Measurements from ENCODE around the gene RIMBP3B. TPM values are rescaled to one million over a fixed set of nuclear protein-coding genes. Genes with fewer than 3 reads are reported as not detected.
"Not testable (repeated sequence)": the region's sequence is repeated elsewhere in the genome, so short reads cannot be mapped to it uniquely, and the experiment has no call there.

RIMBP3B gene
- total and polyA plus RNA-seq, 2 experiments from 2014 or later = 0.06 TPM; not detected in 1

- H3K9me2 ChIP-seq (ENCODE audit: insufficient read depth); H3K9ac ChIP-seq; H3K4me3 ChIP-seq; H3K36me3 ChIP-seq (ENCODE audit: low read depth); H3K4me2 ChIP-seq (ENCODE audit: unreplicated experiment); H2AFZ ChIP-seq; in situ Hi-C loops (cut with MboI); H3K79me2 ChIP-seq (ENCODE audit: insufficient read depth); H3K4me1 ChIP-seq (ENCODE audit: insufficient read depth); H3K27me3 ChIP-seq (replicated peaks; ENCODE audit: insufficient read depth); DNase-seq; H3F3A ChIP-seq (ENCODE audit: insufficient read depth); H4K20me1 ChIP-seq (ENCODE audit: insufficient read depth); H3K9me3 ChIP-seq (ENCODE audit: low read depth); H3K27ac ChIP-seq: not testable (repeated sequence)
- no CpG with 5 or more reads among the region's 7 CpGs for WGBS, 2 experiments (ENCODE audit: low coverage in 1 of 2, low lambda C conversion rate in 2 of 2, missing lambda C conversion rate in 2 of 2)
These were observed 11.1 kb downstream of the RIMBP3B start for GRCh38 chr22:21394613-21395012.

DNA sequence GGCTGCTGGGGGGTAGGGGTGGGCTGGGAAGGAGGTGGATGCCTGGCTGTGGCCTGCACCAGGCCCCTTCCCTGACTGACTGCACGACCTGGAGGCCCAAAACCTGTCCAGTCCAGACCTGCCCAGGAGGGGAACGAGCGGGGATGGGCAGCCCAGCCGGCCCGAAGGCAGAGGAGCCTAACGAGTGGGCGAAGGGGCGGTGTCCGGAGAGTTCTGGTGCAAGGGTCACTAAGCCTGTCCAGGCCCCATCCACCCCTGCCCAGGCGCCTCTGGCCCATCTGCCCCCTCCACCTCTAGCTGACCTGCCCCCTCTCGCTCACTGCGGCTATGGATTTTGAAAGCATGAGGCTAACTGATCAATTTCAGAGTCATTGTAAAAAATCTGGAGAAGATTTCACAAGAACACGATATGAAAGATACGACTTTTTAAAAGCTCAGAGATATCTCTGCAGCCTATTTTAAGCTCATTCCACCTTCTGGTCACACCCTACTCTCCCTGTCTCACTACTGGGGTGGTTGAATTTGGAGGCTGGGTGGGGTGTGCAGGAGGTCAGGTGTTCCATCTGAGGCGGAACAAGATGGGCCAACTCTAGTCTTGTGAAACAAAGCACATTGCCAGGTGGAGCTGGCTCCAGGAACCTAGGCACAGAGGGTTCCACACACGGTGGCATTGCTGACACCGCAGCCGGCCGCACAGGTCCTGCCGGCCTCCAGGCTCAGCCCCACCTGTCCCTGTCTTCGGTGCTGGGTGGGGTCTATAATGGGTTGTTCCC lies 17.8 kb downstream of the RIMBP3B start:
- DNase-seq; H3K27me3 ChIP-seq (replicated peaks; ENCODE audit: insufficient read depth); H3K9me2 ChIP-seq (ENCODE audit: insufficient read depth); H3K4me1 ChIP-seq (ENCODE audit: insufficient read depth); H3K9ac ChIP-seq; H4K20me1 ChIP-seq (ENCODE audit: insufficient read depth); H3K4me2 ChIP-seq (ENCODE audit: unreplicated experiment); H3K4me3 ChIP-seq; in situ Hi-C loops (cut with MboI); H3K27ac ChIP-seq; H3K79me2 ChIP-seq (ENCODE audit: insufficient read depth); H3K36me3 ChIP-seq (ENCODE audit: low read depth); H3F3A ChIP-seq (ENCODE audit: insufficient read depth); H2AFZ ChIP-seq; H3K9me3 ChIP-seq (ENCODE audit: low read depth): not testable (repeated sequence)
- WGBS, 2 experiments (ENCODE audit: low coverage in 1 of 2, low lambda C conversion rate in 2 of 2, missing lambda C conversion rate in 2 of 2) = no CpG with 5 or more reads among the region's 21 CpGs

DNA sequence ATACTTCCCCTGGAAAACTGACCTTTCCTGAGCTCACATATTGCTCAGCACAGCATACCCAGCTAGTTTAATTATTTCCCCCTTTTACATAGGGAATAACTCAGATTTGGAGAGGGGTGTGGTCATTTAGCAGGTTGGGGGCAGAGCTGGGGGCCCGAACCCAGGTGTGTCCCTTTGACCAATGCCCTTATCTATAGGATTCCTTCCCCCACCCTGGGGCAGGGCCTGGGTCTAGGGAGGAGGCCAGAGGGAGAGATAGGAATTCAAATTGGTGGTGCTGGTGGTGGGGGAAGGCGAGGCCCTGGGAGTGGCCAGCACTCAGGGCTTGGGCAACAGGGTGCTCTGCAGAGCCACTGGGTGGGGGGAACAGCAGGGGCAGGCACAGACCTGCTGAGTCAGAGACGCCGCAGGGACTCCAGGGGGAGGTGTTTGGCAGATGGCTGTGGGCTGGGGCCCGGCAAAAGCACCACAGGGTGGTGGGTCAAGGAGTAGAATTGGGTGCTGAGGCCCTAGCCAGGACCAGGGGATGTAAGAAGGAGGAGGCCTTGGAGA lies 19.3 kb downstream of the RIMBP3B start:
- H3K27me3 ChIP-seq (replicated peaks; ENCODE audit: insufficient read depth); H3K36me3 ChIP-seq (ENCODE audit: low read depth); H3K9me3 ChIP-seq (ENCODE audit: low read depth); H3F3A ChIP-seq (ENCODE audit: insufficient read depth); H4K20me1 ChIP-seq (ENCODE audit: insufficient read depth); DNase-seq; H3K79me2 ChIP-seq (ENCODE audit: insufficient read depth); H2AFZ ChIP-seq; in situ Hi-C loops (cut with MboI); H3K4me1 ChIP-seq (ENCODE audit: insufficient read depth); H3K9me2 ChIP-seq (ENCODE audit: insufficient read depth); H3K4me2 ChIP-seq (ENCODE audit: unreplicated experiment); H3K27ac ChIP-seq; H3K9ac ChIP-seq; H3K4me3 ChIP-seq: not testable (repeated sequence)
- WGBS, 2 experiments (ENCODE audit: low coverage in 1 of 2, low lambda C conversion rate in 2 of 2, missing lambda C conversion rate in 2 of 2) = 79 to 97% methylated on average over 2 of the region's 5 CpGs

DNA sequence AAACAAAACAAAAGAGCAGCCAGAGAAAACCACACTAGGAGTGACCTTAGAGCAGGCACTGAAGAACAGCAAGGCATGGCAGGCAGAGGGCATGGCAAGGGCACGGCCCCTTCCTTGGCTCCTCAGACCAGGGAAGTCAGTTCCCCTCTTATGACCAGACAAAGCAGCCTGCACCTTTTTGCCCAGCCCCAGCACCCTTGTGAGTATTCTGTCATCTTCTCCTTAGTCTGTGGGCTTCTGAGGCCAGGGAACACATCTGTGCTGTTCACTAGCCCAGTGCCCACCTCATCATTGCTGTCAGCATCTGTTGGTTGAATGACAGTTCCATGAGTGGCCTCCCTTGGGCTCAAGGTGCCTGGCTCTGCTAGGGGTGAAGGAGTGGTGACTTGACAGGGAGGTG lies 23.6 kb downstream of the RIMBP3B start:
- H3K9me3 ChIP-seq (ENCODE audit: low read depth) = not testable (repeated sequence)

DNA sequence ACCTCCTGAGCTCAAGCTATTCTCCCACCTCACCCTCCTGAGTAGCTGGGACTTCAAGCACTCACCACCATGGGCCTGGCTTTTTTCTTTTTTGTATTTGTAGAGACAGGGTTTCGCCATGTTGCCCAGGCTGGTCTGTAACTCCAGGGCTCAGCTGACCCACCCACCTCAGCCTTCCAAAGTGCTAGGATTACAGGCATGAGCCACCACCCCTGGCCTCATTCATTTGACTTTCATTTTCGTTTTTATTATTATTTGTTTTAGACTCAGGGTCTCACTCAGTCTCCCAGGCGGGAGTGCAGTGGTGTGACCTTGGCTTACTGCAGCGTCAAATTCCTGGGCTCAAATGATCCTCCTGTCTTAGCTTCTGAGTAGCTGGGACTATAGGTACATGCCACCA lies 24.2 kb downstream of the RIMBP3B start:
- H3K27ac ChIP-seq; H3K79me2 ChIP-seq (ENCODE audit: insufficient read depth); H3F3A ChIP-seq (ENCODE audit: insufficient read depth); H3K9ac ChIP-seq; in situ Hi-C loops (cut with MboI); H4K20me1 ChIP-seq (ENCODE audit: insufficient read depth); H2AFZ ChIP-seq; H3K9me3 ChIP-seq (ENCODE audit: low read depth); DNase-seq; H3K27me3 ChIP-seq (replicated peaks; ENCODE audit: insufficient read depth); H3K4me1 ChIP-seq (ENCODE audit: insufficient read depth); H3K9me2 ChIP-seq (ENCODE audit: insufficient read depth); H3K36me3 ChIP-seq (ENCODE audit: low read depth); H3K4me3 ChIP-seq; H3K4me2 ChIP-seq (ENCODE audit: unreplicated experiment): not testable (repeated sequence)
- 96% methylated on average over 2 of the region's 4 CpGs; no CpG with 5 or more reads in 1 of the 2 experiments for WGBS, 2 experiments (ENCODE audit: low coverage in 1 of 2, low lambda C conversion rate in 2 of 2, missing lambda C conversion rate in 2 of 2)

More for the DNA sequence above, 23.6 kb downstream of the RIMBP3B start:
- H2AFZ ChIP-seq; H3K27me3 ChIP-seq (replicated peaks; ENCODE audit: insufficient read depth); H3F3A ChIP-seq (ENCODE audit: insufficient read depth); H3K9me2 ChIP-seq (ENCODE audit: insufficient read depth); H3K36me3 ChIP-seq (ENCODE audit: low read depth); H3K9ac ChIP-seq; H3K79me2 ChIP-seq (ENCODE audit: insufficient read depth); in situ Hi-C loops (cut with MboI); H3K27ac ChIP-seq; H3K4me2 ChIP-seq (ENCODE audit: unreplicated experiment); H3K4me3 ChIP-seq; DNase-seq; H4K20me1 ChIP-seq (ENCODE audit: insufficient read depth); H3K4me1 ChIP-seq (ENCODE audit: insufficient read depth): not testable (repeated sequence)
- 100% methylated on average over 1 of the region's 1 CpG for WGBS, 2 experiments (ENCODE audit: low coverage in 1 of 2, low lambda C conversion rate in 2 of 2, missing lambda C conversion rate in 2 of 2)

GRCh38 chr22:21416375-21416774 lies 32.8 kb downstream of the RIMBP3B start:
- H3K36me3 ChIP-seq (ENCODE audit: low read depth); H3K9me2 ChIP-seq (ENCODE audit: insufficient read depth); H3K4me3 ChIP-seq; H3K27ac ChIP-seq; H3K27me3 ChIP-seq (replicated peaks; ENCODE audit: insufficient read depth); DNase-seq; H4K20me1 ChIP-seq (ENCODE audit: insufficient read depth); H3K4me2 ChIP-seq (ENCODE audit: unreplicated experiment); H3K9me3 ChIP-seq (ENCODE audit: low read depth); H3F3A ChIP-seq (ENCODE audit: insufficient read depth); H2AFZ ChIP-seq; in situ Hi-C loops (cut with MboI); H3K4me1 ChIP-seq (ENCODE audit: insufficient read depth); H3K9ac ChIP-seq; H3K79me2 ChIP-seq (ENCODE audit: insufficient read depth): not testable (repeated sequence)
- WGBS, 2 experiments (ENCODE audit: low coverage in 1 of 2, low lambda C conversion rate in 2 of 2, missing lambda C conversion rate in 2 of 2) = 66 to 68% methylated on average over 7 to 8 of the region's 25 CpGs

GRCh38 chr22:21417227-21417746 lies 33.7 kb downstream of the RIMBP3B start, which contains the start of gene HIC2:
TSS of gene HIC2 (plus strand) at chr22:21417371. CDS start at chr22:21442832, 25,461 bp downstream.
- WGBS, 2 experiments (ENCODE audit: low coverage in 1 of 2, low lambda C conversion rate in 2 of 2, missing lambda C conversion rate in 2 of 2) = 2% methylated on average over 21 of the region's 81 CpGs; no CpG with 5 or more reads in 1 of the 2 experiments
- Histone ChIP-seq H3K4me3 (peak within 1 kb of the TSS; percentile 60; the same call in 1 of the 2 replicates), H3K9ac (peak within 1 kb of the TSS; percentile 61)
- in situ Hi-C loops (cut with MboI); H4K20me1 ChIP-seq (ENCODE audit: insufficient read depth); H3K27me3 ChIP-seq (replicated peaks; ENCODE audit: insufficient read depth); H3K27ac ChIP-seq; H3F3A ChIP-seq (ENCODE audit: insufficient read depth); H3K36me3 ChIP-seq (ENCODE audit: low read depth); H2AFZ ChIP-seq; DNase-seq; H3K9me3 ChIP-seq (ENCODE audit: low read depth); H3K79me2 ChIP-seq (ENCODE audit: insufficient read depth); H3K9me2 ChIP-seq (ENCODE audit: insufficient read depth); H3K4me2 ChIP-seq (ENCODE audit: unreplicated experiment); H3K4me1 ChIP-seq (ENCODE audit: insufficient read depth): not testable (repeated sequence)
